ENCODE measurements around the gene PMAIP1.
A peak's percentile ranks its signal among the peaks of the same experiment; 100 is the strongest.
"Not testable (repeated sequence)": the region's sequence is repeated elsewhere in the genome, so short reads cannot be mapped to it uniquely, and the experiment has no call there.

Gene PMAIP1
- 6.2 to 1,668 (median 24.2) reads per million in 17 experiments for total RNA-seq

GRCh38 chr18:59899298-59900221 lies at the start of gene PMAIP1:
TSS of gene PMAIP1 (plus strand) at chr18:59899996. CDS start at chr18:59900178, 182 bp downstream.
- DNase-seq = peak; percentile 91 to 96 (median 92)

GRCh38 chr18:59851784-59852399 lies 47.9 kb upstream of the PMAIP1 start:
- DNase-seq = no peak

- no peak for DNase-seq
These were observed 47.2 kb upstream of the PMAIP1 start for GRCh38 chr18:59852548-59852947.

- no peak for DNase-seq
These were observed 46.4 kb upstream of the PMAIP1 start for GRCh38 chr18:59853380-59853779.

- not testable (repeated sequence) for DNase-seq
These were observed 45.8 kb upstream of the PMAIP1 start for GRCh38 chr18:59853988-59854387.

- DNase-seq = no peak
These were observed 38.8 kb upstream of the PMAIP1 start for GRCh38 chr18:59861009-59861408.

- no peak for DNase-seq
These were observed 37.6 kb upstream of the PMAIP1 start for GRCh38 chr18:59861963-59862819.

- DNase-seq = no peak
These were observed 34.4 kb upstream of the PMAIP1 start for GRCh38 chr18:59865241-59865986.

GRCh38 chr18:59866551-59867269 lies 33.1 kb upstream of the PMAIP1 start:
- DNase-seq = no peak

- DNase-seq = no peak
These were observed 32.3 kb upstream of the PMAIP1 start for GRCh38 chr18:59867337-59868104.

GRCh38 chr18:59870623-59871130 lies 29.1 kb upstream of the PMAIP1 start:
- no peak for DNase-seq

- DNase-seq = no peak
These were observed 28.0 kb upstream of the PMAIP1 start for GRCh38 chr18:59871711-59872362.

- DNase-seq = no peak
These were observed 26.2 kb upstream of the PMAIP1 start for GRCh38 chr18:59873641-59874040.

GRCh38 chr18:59874166-59874565 lies 25.6 kb upstream of the PMAIP1 start:
- peak in 3 of 4 experiments; percentile 18 to 50 (median 39) for DNase-seq

- DNase-seq = peak in 2 of 4 experiments; percentile 19 to 27
These were observed 23.5 kb upstream of the PMAIP1 start for GRCh38 chr18:59876310-59876626.

GRCh38 chr18:59877361-59877760 lies 22.4 kb upstream of the PMAIP1 start:
- peak; percentile 47 to 90 (median 71) for DNase-seq

- peak in 1 of 4 experiments; percentile 28 for DNase-seq
These were observed 21.2 kb upstream of the PMAIP1 start for GRCh38 chr18:59878644-59879043.

- peak; percentile 61 to 78 (median 68) for DNase-seq
These were observed 17.8 kb upstream of the PMAIP1 start for GRCh38 chr18:59881728-59882656.

- no peak for DNase-seq
These were observed 15.4 kb upstream of the PMAIP1 start for GRCh38 chr18:59884351-59884750.

Data from suppressor macrophage (primary cell).